Measurements from ENCODE around the gene SMAD7. TPM values are rescaled to one million over a fixed set of nuclear protein-coding genes. Genes with fewer than 3 reads are reported as not detected.

SMAD7 gene
- total RNA-seq, 4 donors from 2014 or later, result 19.4 to 77.6 (median 30.0) TPM

- TF ChIP-seq CTCF (IDR thresholded peaks at IDR 0.05; ENCODE audit: low read depth), result no peak
These were observed 66.5 kb downstream of the SMAD7 start for GRCh38 chr18:48884306-48884705.

GRCh38 chr18:48882379-48882778 is 68.4 kb downstream of the SMAD7 start:
- TF ChIP-seq CTCF (IDR thresholded peaks at IDR 0.05; ENCODE audit: low read depth), result no peak

DNA sequence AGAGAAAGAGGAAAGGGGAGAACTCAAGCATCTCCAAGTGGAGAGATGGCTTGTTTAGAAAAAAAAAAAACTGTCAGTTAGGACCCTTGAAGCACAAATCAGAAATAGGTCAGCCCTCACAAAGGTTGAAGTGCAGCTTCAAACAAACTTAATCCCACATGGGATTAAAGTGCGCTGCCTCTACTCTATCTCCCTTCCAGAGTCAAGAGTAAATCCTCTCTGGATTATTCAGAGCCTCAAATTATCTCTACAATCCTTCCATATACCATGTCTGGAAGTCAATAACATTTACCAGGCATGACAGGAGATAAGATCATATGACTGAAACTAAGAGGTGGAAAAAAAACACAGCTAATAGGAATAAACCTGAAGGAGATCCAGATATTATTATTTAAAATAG is 69.8 kb downstream of the SMAD7 start:
- no peak for TF ChIP-seq CTCF (IDR thresholded peaks at IDR 0.05; ENCODE audit: low read depth)

GRCh38 chr18:48879008-48879431 is 71.7 kb downstream of the SMAD7 start:
- no peak for TF ChIP-seq CTCF (IDR thresholded peaks at IDR 0.05; ENCODE audit: low read depth)

- TF ChIP-seq CTCF (IDR thresholded peaks at IDR 0.05; ENCODE audit: low read depth), result no peak
These were observed 72.3 kb downstream of the SMAD7 start for GRCh38 chr18:48878471-48878870.

DNA sequence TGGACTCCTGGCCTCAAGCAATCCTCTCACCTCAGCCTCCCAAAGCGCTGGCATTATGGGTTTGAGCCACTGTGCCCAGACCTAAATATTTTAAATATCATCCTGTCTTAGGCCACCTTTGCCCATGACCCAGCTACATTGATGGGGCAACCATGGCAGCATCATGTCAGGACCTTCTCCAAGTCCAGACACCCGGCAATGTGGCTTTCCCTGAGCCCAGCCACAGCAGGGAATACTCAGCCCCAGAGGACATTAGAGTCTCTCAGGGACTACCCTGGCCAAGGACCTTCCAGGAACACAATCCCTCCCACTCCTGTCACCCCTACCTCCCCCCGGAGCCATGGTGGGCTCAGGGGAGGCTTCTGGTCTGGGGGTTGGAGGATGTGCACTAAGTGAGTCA is 72.8 kb downstream of the SMAD7 start:
- TF ChIP-seq CTCF (IDR thresholded peaks at IDR 0.05; ENCODE audit: low read depth), result no peak

- TF ChIP-seq CTCF (IDR thresholded peaks at IDR 0.05; ENCODE audit: low read depth), result no peak
These were observed 74.2 kb downstream of the SMAD7 start for GRCh38 chr18:48876590-48876989.

Data from subcutaneous adipose tissue (tissue), 4 donors.